HCT116 (cell line): ENCODE data around the gene SNTG2. TPM values are rescaled to one million over a fixed set of nuclear protein-coding genes. Genes with fewer than 3 reads are reported as not detected.

Experiments
- ATAC-seq: fragments of 200-7000 bp; cut with Tn5 transposase; 2 replicates; pipeline ENCODE4 v1.9.1; 2020; ENCODE audit warnings: mild to moderate bottlenecking, moderate library complexity
- BruUV-seq: library from RNA; stranded (reverse); fragments of 400-500 nt; replicated peaks from 2 replicates; lab custom pipeline; 2021; lab: Mats Ljungman, UMichigan
- CTCF ChIA-PET: fragments of 300-600 bp; sonication (Branson Sonifier 250); formaldehyde crosslinking; loops from one replicate; lab custom pipeline; 2021; ENCODE audit warnings: antibody characterized with exemption; lab: Charles Lee
- POLR2A ChIA-PET: fragments of 300-600, 350-600 bp; sonication (Branson Sonifier 250); formaldehyde crosslinking; loops from one replicate; lab custom pipeline; 2021; ENCODE audit warnings: antibody characterized with exemption; lab: Charles Lee
- RAD21 ChIA-PET, 2 experiments: fragments of 300-600 bp; sonication (Branson Sonifier 250); formaldehyde crosslinking; loops; one replicate each; lab custom pipeline; 2023; ENCODE audit warnings: low total read pairs in 2 of 2; ENCODE audit not compliant: uncharacterized antibody in 2 of 2, unreplicated experiment in 2 of 2, low non-redundant PET in 1 of 2; lab: Charles Lee
- DNase-seq: peaks from one replicate; pipeline ENCODE4 v3.0.0-alpha.2; 2010; ENCODE audit warnings: low read depth, low spot score
- H2AFZ ChIP-seq: fragments of 200-600 bp; shearing (Covaris generic), sonication (generic); 2 replicates; pipeline ENCODE4 v1.6.1; 2017; ENCODE audit warnings: low read depth, mixed run types, mixed read lengths, antibody characterized with exemption, low read length; ENCODE audit not compliant: poor library complexity, severe bottlenecking
- H3K27ac ChIP-seq: 2 replicates; pipeline ENCODE4 v1.5.1; 2012; ENCODE audit warnings: low read depth, low read length
- H3K27me3 ChIP-seq: fragments of 200-600 bp; sonication (generic); 2 replicates; pipeline ENCODE4 v1.6.1; 2016; ENCODE audit warnings: mixed run types, low read length, mixed read lengths; ENCODE audit not compliant: insufficient read depth
- H3K36me3 ChIP-seq, 2 experiments: fragments of 200-500 bp in 1 of 2; fragments of 200-600 bp in 1 of 2; sonication (Bioruptor generic) in 1 of 2; sonication (generic) in 1 of 2; 2 replicates each; pipeline versions ENCODE4 v1.5.1 to v1.6.1; 2014 to 2016; ENCODE audit warnings: low read length in 2 of 2, inconsistent platforms in 1 of 2, mixed read lengths in 1 of 2, mixed run types in 1 of 2; ENCODE audit not compliant: insufficient read depth in 2 of 2, control insufficient read depth in 1 of 2
- H3K4me1 ChIP-seq, 2 experiments: fragments of 200-600 bp in 1 of 2; sonication (generic) in 1 of 2; 2 replicates each; pipeline versions ENCODE4 v1.5.1 to v1.6.1; 2012 to 2017; ENCODE audit warnings: low read length in 2 of 2, inconsistent platforms in 1 of 2, mild to moderate bottlenecking in 1 of 2, mixed read lengths in 1 of 2, mixed run types in 1 of 2, moderate library complexity in 1 of 2; ENCODE audit not compliant: insufficient read depth in 2 of 2, control insufficient read depth in 1 of 2
- H3K4me2 ChIP-seq: fragments of 200-600 bp; sonication (generic); 2 replicates; pipeline ENCODE4 v1.6.1; 2017; ENCODE audit warnings: mixed run types, low read length, mixed read lengths
- H3K4me3 ChIP-seq, 2 experiments: fragments of 200-600 bp in 1 of 2; sonication (generic) in 1 of 2; replicated peaks in 1 of 2; 2 replicates each; pipeline ENCODE4 v1.5.1; 2011 to 2016; ENCODE audit warnings: low read length in 2 of 2, control low read depth in 1 of 2, low read depth in 1 of 2, mild to moderate bottlenecking in 1 of 2, mixed read lengths in 1 of 2, mixed run types in 1 of 2
- H3K79me2 ChIP-seq: fragments of 200-600 bp; sonication (generic); 2 replicates; pipeline ENCODE4 v1.6.1; 2017; ENCODE audit warnings: mild to moderate bottlenecking, mixed run types, low read length, moderate library complexity, mixed read lengths; ENCODE audit not compliant: insufficient read depth
- H3K9ac ChIP-seq: fragments of 200-600 bp; sonication (generic); 2 replicates; pipeline ENCODE4 v1.6.1; 2016; ENCODE audit warnings: low read length, mixed read lengths
- H3K9me2 ChIP-seq: fragments of 200-600 bp; sonication (generic), shearing (Covaris generic); 2 replicates; pipeline ENCODE4 v1.6.1; 2017; ENCODE audit warnings: mixed run types, mild to moderate bottlenecking, moderate library complexity; ENCODE audit not compliant: insufficient read depth
- H3K9me3 ChIP-seq, 2 experiments: fragments of 200-500 bp in 1 of 2; fragments of 200-600 bp in 1 of 2; sonication (Bioruptor generic) in 1 of 2; sonication (generic) in 1 of 2; 2 replicates each; pipeline ENCODE4 v1.6.1; 2014 to 2017; ENCODE audit warnings: low read length in 2 of 2, mixed read lengths in 2 of 2, inconsistent platforms in 1 of 2, low read depth in 1 of 2, mild to moderate bottlenecking in 1 of 2, mixed run types in 1 of 2, moderate library complexity in 1 of 2; ENCODE audit not compliant: control insufficient read depth in 1 of 2, insufficient read depth in 1 of 2
- H4K20me1 ChIP-seq: fragments of 200-600 bp; sonication (generic), shearing (Covaris generic); 2 replicates; pipeline ENCODE4 v1.6.1; 2017; ENCODE audit warnings: mixed run types, mild to moderate bottlenecking, moderate library complexity; ENCODE audit not compliant: insufficient read depth
- EGR1 ChIP-seq: IDR thresholded peaks from 2 replicates; pipeline ENCODE4 v1.6.1; 2012; ENCODE audit warnings: low read depth
- EZH2 ChIP-seq: fragments of 200-600 bp; sonication (generic); IDR thresholded peaks from 2 replicates; pipeline ENCODE4 v1.6.1; 2017; ENCODE audit warnings: antibody characterized with exemption, mixed run types
- EZH2phosphoT487 ChIP-seq: fragments of 200-600 bp; IDR thresholded peaks from 2 replicates; pipeline ENCODE4 v1.6.1; 2018; ENCODE audit warnings: antibody characterized with exemption, borderline replicate concordance
- JUND ChIP-seq: IDR thresholded peaks from 2 replicates; pipeline ENCODE4 v1.6.1; 2012
- POLR2AphosphoS5 ChIP-seq: IDR thresholded peaks from 2 replicates; pipeline ENCODE4 v1.6.1; 2011; ENCODE audit warnings: mild to moderate bottlenecking, low read depth, low read length, moderate library complexity
- TCF7L2 ChIP-seq: IDR thresholded peaks from 2 replicates; pipeline ENCODE4 v1.7.0; 2011; ENCODE audit warnings: borderline replicate concordance, inconsistent platforms; ENCODE audit not compliant: insufficient read depth, insufficient read length; ENCODE audit errors: extremely low read depth
- YY1 ChIP-seq: IDR thresholded peaks from 2 replicates; pipeline ENCODE4 v1.6.1; 2011; ENCODE audit warnings: low read length, low read depth, moderate library complexity, mild to moderate bottlenecking; ENCODE audit not compliant: insufficient replicate concordance; ENCODE audit errors: extremely low read depth
- ZFX ChIP-seq: fragments of 450-650 bp; IDR thresholded peaks from 2 replicates; pipeline ENCODE4 v1.6.1; 2017
- intact Hi-C: fragments of 100-400 bp; cut with micrococcal nuclease; formaldehyde crosslinking; loops from 2 replicates; pipeline ENCODE4 v1.10.0; 2022
- total RNA-seq: library from RNA; stranded (reverse); gene quantifications from one replicate; pipeline ENCODE4 v1.2.1, GENCODE V29; 2021; ENCODE audit not compliant: unreplicated experiment
- TF ChIP-seq, protein P1 (sequence below): IDR thresholded peaks from 2 replicates; pipeline ENCODE4 v1.6.1; 2012
- TF ChIP-seq, protein P2 (sequence below): IDR thresholded peaks from 2 replicates; pipeline ENCODE4 v1.6.1; 2011; ENCODE audit warnings: mild to moderate bottlenecking, low read length, moderate library complexity; ENCODE audit not compliant: insufficient replicate concordance; ENCODE audit errors: extremely low read depth
- TF ChIP-seq, protein P3 (sequence below), 3 experiments: fragments of 200-600 bp in 1 of 3; sonication (generic) in 1 of 3; IDR thresholded peaks in 2 of 3; conservative IDR thresholded peaks in 1 of 3; 2 replicates each; pipeline ENCODE4 v1.5.1; 2012 to 2017; ENCODE audit warnings: low read depth in 2 of 3, low read length in 2 of 3, antibody characterized with exemption in 1 of 3, borderline replicate concordance in 1 of 3, control low read depth in 1 of 3, mild to moderate bottlenecking in 1 of 3, mixed read lengths in 1 of 3, mixed run types in 1 of 3, moderate library complexity in 1 of 3; ENCODE audit not compliant: insufficient read depth in 1 of 3

Gene SNTG2
- total RNA-seq, 1 experiment from 2014 or later = not detected

DNA sequence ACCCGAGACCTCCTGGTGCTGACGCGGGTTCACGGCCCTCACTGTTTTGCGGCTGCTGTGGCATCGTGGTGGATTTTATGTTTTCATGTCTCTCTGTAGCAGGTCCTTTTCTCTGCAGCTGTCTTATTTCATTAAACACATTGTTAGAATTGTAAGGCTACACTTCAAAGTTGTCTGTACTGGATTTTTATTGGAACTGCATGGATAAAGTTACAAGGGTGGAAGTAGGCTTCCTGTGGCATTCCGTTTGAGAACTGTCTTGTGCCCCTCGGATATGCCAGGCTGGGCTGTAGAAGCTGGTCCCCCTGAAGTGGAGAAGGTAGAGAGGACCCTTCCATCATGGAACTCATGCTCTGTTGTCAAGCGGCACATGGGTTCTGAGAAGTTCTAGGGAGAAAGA is 127.3 kb downstream of the SNTG2 start:
- H3K9me3 ChIP-seq = no peaks in the 10 kb centered on the region
- intact Hi-C loops = no loop called here
- H3K27me3 ChIP-seq = peaks cover 21% of the 10 kb centered on the region
- no peaks in the 10 kb centered on the region for H3K4me1 ChIP-seq
- RAD21 ChIA-PET = no interaction called here
- DNase-seq = no peak
- H3K79me2 ChIP-seq = no peaks in the 10 kb centered on the region
- CTCF ChIA-PET = no interaction called here
- no TSS peak for BruUV-seq
- no peak overlapping the region for H3K4me2 ChIP-seq
- H3K36me3 ChIP-seq = no peaks in the 10 kb centered on the region
- H2AFZ ChIP-seq = no peak overlapping the region
- POLR2A ChIA-PET = no interaction called here
- no peak overlapping the region for H3K27ac ChIP-seq
- H3K4me3 ChIP-seq = no peak overlapping the region
- H4K20me1 ChIP-seq = no peaks in the 10 kb centered on the region
- no peak overlapping the region for H3K9ac ChIP-seq
- no peak for TF ChIP-seq EGR1
- no peak for TF ChIP-seq TCF7L2
- TF ChIP-seq POLR2AphosphoS5 = no peak
- no peak for TF ChIP-seq JUND
- no peak for TF ChIP-seq YY1
- TF ChIP-seq, protein P1, sequence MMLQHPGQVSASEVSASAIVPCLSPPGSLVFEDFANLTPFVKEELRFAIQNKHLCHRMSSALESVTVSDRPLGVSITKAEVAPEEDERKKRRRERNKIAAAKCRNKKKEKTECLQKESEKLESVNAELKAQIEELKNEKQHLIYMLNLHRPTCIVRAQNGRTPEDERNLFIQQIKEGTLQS = no peak
- TF ChIP-seq, protein P2, sequence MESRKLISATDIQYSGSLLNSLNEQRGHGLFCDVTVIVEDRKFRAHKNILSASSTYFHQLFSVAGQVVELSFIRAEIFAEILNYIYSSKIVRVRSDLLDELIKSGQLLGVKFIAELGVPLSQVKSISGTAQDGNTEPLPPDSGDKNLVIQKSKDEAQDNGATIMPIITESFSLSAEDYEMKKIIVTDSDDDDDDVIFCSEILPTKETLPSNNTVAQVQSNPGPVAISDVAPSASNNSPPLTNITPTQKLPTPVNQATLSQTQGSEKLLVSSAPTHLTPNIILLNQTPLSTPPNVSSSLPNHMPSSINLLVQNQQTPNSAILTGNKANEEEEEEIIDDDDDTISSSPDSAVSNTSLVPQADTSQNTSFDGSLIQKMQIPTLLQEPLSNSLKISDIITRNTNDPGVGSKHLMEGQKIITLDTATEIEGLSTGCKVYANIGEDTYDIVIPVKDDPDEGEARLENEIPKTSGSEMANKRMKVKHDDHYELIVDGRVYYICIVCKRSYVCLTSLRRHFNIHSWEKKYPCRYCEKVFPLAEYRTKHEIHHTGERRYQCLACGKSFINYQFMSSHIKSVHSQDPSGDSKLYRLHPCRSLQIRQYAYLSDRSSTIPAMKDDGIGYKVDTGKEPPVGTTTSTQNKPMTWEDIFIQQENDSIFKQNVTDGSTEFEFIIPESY = no peak
- TF ChIP-seq, protein P3, sequence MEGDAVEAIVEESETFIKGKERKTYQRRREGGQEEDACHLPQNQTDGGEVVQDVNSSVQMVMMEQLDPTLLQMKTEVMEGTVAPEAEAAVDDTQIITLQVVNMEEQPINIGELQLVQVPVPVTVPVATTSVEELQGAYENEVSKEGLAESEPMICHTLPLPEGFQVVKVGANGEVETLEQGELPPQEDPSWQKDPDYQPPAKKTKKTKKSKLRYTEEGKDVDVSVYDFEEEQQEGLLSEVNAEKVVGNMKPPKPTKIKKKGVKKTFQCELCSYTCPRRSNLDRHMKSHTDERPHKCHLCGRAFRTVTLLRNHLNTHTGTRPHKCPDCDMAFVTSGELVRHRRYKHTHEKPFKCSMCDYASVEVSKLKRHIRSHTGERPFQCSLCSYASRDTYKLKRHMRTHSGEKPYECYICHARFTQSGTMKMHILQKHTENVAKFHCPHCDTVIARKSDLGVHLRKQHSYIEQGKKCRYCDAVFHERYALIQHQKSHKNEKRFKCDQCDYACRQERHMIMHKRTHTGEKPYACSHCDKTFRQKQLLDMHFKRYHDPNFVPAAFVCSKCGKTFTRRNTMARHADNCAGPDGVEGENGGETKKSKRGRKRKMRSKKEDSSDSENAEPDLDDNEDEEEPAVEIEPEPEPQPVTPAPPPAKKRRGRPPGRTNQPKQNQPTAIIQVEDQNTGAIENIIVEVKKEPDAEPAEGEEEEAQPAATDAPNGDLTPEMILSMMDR (IDR thresholded peaks at IDR 0.05 in 2 of 3, conservative IDR thresholded peaks at IDR 0.05 in 1 of 3; ENCODE audit: borderline replicate concordance in 1 of 3, insufficient read depth in 1 of 3, low read depth in 2 of 3, low read length in 2 of 3) = no peak
- TF ChIP-seq ZFX = no peak
- TF ChIP-seq EZH2 = no peak
- no peak for TF ChIP-seq EZH2phosphoT487
- no peak for ATAC-seq
- no peaks in the 10 kb centered on the region for H3K9me2 ChIP-seq
